ENCODE measurements around the gene GPR39.

The GPR39 gene

DNA sequence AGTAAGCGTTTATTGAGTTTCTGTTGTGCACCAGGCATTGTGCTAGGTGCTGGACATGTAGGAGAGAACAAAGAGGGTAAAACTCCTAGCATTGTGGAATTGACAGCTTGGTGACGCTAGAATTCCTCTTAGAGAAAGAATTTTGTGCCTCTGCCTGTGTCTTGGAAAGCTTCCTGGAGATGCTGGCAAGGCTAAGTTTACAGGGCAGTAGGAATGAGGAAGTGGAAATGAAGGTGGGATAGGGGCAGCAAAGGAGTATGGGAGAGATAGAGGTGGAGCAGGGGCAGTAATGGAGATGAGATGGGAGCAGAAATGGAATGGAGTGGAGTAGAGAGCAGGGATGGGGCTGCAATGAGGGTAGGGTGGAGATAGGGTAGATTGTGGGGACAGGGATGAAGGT is 29.8 kb downstream of the GPR39 start:
- no peak for DNase-seq (ENCODE audit: low spot score)

DNA sequence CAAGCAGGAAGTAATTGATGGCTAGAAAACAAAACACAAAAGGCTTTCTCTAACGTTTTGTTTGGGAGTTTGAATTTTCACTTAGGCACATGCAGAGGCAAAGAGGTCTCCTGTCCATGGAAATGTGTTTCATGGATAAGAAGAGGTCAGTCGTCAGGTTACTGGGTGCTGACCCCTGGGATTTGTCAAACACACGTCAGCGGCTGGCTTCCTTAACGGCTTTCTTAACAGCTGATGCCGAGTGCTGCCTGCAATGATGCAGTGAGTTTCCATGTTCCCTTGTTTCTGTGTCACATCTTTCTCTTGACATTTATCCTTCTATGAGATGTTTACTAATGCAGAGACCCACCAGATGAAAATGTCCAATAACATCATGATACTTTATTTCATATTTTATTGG is 31.7 kb downstream of the GPR39 start:
- DNase-seq (ENCODE audit: low spot score) = no peak

GRCh38 chr2:132448771-132449170 is 32.2 kb downstream of the GPR39 start:
- DNase-seq (ENCODE audit: low spot score) = peak; percentile 24

- no peak for DNase-seq (ENCODE audit: low spot score)
Measured at GRCh38 chr2:132449868-132450267, 33.3 kb downstream of the GPR39 start.

- DNase-seq (ENCODE audit: low spot score) = no peak
Measured at GRCh38 chr2:132460781-132461180, 44.2 kb downstream of the GPR39 start.

DNA sequence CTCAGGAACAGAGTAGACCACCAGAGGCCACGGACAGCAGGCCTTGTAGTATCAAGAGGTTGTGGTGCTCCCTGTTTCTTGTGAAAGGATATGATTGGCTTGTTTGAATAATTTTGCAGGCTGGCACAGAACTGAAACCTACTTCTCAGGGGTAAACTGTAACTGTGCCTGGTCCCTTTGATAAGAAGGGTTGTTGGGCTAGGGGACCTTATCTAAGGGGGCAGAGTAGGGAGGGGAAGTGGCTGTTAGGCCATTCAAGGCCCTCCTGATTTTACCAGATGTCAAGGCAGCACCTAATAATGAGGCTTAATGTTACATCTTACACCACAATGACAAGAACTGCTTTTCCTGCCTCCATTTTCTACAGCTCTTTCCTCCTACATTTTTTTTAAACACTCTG is 45.6 kb downstream of the GPR39 start:
- DNase-seq (ENCODE audit: low spot score) = no peak

DNA sequence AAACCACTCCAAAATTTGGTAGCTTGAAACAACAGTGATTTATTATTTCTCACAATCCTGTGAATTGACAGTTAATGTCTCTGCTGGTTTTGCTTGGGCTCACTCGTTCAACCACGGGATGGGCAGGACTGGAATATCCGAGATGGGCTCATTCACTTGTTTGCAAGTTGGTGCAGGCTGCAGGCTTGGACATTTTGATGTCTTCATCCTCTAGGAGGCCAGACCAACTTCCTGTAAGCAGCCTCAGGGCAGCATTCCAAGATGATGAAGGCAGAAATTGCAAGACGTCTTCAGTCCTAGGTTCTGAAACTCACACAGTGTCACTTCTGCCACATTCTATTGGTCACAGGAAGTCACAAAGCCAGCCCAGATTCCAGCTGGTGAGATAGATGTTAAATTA is 47.1 kb downstream of the GPR39 start:
- DNase-seq (ENCODE audit: low spot score) = no peak

GRCh38 chr2:132465917-132466316 is 49.3 kb downstream of the GPR39 start:
- DNase-seq (ENCODE audit: low spot score) = no peak

DNA sequence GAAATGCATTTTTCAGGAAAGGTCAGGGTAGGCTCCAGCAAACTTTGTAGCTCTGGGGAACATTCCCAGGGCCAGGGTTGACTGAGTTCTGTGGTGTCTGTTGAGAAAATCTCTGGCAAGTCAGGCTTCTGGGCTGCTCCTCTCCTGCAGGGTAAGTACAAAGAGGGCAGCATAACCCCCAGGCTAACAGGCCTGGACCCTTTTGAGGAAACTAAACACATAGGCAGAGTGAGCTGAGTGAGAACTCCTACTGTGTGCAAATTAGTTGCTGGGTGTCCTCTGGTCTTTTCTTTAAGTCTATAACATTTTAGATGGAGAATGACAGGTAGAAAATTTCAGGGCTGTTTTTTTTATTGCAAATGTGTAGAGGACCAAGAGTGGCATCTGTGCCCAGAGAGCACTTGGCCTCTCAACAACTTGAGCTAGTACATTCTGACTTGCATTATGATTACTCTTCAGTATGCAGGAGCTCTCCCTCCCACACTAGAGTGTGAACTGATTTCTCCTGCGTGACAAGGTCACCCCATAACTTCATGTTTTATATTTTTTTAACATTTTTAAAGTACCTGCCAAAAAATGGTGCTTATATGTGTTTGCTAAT is 49.9 kb downstream of the GPR39 start:
- DNase-seq (ENCODE audit: low spot score) = no peak

DNA sequence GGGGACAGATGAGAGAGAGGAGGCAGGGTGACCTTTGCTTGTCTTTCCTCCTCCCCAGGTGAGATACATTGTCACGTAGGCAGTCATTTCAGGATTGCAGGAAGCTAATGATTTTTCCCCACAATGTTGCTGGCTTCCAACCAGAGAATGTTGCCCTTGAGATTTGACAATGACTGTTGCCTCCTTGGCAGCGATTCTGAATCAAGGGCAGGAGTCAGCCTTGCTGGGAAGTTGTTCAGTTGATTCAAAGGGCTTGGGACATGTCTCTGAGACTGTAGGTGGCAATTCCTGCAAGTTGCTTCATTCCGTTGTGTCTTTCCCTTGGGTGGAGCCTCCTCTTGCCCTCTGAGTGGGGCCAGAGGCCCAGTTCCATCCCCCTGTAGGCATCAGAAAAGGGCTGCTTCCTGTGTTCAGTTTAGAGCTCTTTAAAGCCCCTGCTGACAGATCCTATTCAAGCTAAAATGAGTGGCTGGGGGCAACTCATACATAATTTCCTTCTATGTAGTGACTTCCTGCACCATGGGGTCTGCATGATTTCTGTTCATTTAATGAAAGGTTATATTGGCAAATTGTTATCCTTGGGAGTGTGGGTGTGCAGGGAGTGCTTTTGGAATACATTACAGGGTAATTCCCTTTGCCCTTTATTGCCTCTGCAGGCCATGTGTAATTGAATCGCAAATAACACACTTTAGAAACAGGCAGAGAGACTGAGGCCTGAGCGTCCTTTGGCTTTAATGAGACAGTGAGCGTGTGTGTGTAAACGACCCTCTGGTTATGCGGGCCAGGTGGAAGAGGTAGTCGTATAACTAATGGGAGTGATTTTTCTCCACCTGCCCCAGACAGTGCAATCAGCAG is 52.4 kb downstream of the GPR39 start:
- DNase-seq (ENCODE audit: low spot score) = no peak

DNA sequence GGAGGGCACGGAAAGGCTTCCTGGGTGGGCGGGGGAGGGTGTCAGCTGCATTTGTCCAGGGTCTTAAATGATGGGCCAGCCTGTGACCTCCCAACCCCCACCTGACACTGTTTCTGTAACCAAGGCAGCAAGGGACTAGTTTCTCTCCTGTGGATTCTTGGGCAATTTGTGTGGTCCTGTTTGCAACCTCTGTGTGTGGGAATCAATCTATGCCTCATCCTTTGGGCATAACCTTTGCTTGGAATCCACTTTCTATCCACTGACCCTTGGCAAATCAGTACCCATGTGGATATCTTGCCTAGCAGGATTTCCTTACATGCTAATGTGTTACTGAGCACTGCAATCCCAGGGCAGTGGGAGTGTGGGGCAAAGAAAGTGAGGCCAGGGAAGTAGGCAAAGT is 54.1 kb downstream of the GPR39 start:
- DNase-seq (ENCODE audit: low spot score) = no peak

DNA sequence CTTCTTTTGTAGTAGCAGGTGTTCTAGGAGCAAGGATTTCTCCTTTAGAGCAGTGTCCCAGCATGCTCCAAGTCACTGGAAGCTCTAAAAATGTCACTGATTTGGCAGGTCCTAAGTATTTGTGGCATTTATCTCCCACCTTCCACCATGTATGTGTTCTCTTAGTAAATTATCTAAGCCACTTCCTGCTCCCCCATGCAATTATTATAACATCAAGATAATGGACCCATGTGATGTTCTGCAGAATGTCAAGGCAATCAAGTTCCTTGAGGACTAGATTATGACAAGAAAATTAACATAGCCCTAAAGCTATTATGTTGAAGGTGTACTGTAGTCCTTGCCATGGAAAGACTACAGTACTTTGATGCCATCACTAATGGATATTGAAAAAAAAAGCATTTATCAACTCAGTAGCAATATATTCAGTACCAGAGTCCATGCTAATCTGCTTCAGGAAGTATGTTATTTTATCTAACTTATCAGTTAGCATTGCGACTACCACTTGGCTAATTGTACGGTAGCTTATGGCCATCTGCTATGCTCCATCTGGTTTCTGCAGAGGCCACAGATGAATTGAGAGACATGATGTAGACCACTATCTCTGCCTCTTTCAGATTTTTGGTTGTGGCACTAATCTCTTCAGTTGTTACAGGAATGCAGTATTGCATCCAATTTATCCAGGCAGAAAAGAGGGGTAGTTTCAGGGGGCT is 56.7 kb downstream of the GPR39 start:
- DNase-seq (ENCODE audit: low spot score) = no peak

GRCh38 chr2:132475615-132476014 is 59.0 kb downstream of the GPR39 start:
- DNase-seq (ENCODE audit: low spot score) = no peak

- DNase-seq (ENCODE audit: low spot score) = no peak
Measured at GRCh38 chr2:132477436-132477835, 60.8 kb downstream of the GPR39 start.

DNA sequence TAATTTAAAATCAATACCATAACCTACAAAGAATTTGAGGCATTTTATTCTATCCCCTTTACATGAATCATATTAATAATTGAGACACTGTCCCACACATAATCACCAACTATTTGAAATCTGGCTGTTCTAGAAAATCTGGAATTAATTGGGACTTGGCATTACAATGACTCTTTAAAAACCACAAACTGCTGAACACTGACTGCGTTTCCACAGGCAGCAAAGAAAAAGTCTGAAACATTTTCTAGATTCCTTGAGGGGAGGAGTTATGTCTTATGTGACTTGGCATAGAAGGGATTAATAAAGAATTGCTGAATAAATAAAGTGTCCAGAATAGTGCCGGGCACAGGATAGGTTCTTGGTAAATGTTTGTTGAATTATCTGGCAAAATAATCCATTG is 61.4 kb downstream of the GPR39 start:
- DNase-seq (ENCODE audit: low spot score) = no peak

DNA sequence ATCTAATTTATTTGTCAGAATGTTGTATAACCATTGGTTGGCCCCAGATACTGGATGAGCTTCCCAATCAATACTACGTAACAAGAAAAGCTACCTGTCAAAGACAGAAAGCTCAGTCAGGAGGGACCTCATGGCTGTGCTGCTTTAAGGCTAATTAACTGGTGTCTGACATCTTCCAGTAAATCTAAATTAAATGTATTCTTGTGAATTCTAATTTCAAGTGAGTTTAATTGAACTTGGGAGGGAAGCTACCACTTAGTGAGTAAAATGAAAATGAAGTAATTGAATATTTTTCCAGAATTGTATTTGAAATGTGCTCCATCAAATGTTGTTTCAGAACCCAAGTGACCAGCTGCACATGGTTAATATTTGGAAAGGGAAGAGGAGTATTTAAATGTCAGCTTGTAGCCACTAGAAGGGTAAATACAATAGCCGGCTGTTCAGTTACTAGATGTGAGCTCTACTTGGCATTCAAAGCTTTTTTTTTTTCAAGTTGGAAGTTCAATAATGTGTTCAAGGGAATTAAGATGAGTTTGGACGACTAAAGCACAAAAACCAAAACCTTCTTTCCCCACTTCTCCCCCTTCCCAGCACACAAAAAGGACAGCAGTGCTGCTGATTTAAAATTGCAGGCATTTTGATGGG is 62.0 kb downstream of the GPR39 start:
- no peak for DNase-seq (ENCODE audit: low spot score)

DNA sequence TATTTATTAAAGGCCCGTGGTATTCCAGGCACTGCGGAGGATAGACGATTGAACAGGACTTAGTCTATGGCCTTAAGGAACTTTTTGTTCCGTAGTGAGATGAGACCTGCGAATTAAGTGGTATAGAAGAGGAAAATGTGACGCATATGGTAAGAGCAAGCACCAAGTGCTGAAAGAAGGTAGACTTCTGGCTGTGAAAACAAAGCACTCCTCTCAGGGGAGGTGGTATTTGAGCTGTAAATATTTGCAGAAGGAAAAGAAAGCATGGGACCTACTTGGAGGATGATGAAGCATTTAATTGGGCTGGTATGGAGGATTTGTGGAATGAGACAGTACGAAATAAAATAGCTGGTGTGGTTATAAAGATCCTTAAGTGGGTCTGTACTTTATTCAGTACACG is 62.5 kb downstream of the GPR39 start:
- DNase-seq (ENCODE audit: low spot score) = no peak

GRCh38 chr2:132482821-132483220 is 66.2 kb downstream of the GPR39 start:
- DNase-seq (ENCODE audit: low spot score) = no peak

GRCh38 chr2:132484144-132484543 is 67.5 kb downstream of the GPR39 start:
- DNase-seq (ENCODE audit: low spot score) = no peak

DNA sequence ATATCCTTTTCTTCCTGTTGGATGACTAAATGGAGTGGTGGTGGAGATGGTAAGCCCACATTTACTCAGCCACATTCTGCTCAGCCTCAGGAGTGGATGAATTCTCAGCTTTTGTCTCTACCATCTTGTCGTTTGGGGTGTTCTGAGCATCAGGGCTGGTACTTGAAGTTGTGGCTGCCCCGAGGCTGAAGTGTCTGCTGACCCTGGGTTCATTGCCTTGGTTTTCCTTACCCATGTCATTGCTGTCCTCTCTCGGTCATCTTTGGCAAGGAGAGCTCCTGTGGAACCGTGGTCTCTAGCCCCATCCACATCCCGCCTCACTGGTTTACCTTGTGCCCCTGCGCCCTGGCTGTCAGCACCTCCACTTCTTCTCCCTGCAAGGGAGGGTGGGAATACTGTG is 71.9 kb downstream of the GPR39 start:
- DNase-seq (ENCODE audit: low spot score) = no peak

DNA sequence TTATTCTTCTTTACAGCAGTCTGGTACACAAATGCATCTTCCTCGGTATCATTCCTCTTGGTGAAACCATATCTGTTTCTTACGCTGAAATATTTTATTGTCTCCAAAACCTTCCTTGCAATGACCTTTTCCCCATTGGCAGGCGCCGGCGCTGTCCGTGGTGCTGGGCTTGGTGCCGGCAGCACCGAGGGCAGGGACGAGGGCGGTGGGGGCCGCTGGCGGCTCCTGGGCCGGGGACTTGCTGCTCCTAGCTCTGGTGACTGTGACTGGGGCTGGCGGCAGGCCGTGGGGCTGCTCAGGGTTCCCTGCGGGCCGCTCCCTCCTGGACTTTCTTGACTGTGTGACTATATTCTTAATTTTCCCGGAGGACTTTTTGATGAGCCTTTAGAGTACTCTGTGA is 72.5 kb downstream of the GPR39 start:
- no peak for DNase-seq (ENCODE audit: low spot score)

GRCh38 chr2:132495881-132496280 is 79.3 kb downstream of the GPR39 start:
- DNase-seq (ENCODE audit: low spot score) = no peak

DNA sequence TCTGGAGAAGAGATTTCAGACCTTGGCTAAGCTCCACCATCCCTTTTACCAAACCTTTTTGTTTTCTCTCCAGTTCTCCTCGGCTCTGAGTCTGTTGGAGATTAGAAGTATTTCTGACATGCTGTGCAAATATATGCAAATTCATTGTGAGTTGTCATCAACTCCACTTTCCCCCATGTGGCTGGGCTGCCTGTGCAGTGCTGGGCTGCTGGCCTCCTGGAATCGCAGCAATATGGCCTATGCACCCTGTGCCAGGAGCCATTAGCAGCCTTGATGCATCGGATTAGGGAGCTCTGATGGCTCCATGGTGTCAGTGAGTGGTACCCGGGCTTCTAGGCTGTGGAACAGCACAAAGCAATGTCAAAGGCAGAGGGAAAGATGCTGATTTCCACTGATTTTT is 80.0 kb downstream of the GPR39 start:
- DNase-seq (ENCODE audit: low spot score) = no peak

Measured in globus pallidus (tissue), 1 donor.